Fibroblast of mammary gland (primary cell): ENCODE measurements around the gene SLC10A3.

ENCODE experiments used
- DNase-seq: peaks from one replicate; pipeline ENCODE4 v3.0.0-alpha.2; 2010; ENCODE audit warnings: low read depth
- H3K4me3 ChIP-seq: 2 replicates; pipeline ENCODE4 v1.5.1; 2011; ENCODE audit warnings: low read depth, mild to moderate bottlenecking, low read length, moderate library complexity; ENCODE audit not compliant: control insufficient read depth
- TF ChIP-seq, protein P1 (sequence below): conservative IDR thresholded peaks from 2 replicates; pipeline ENCODE4 v1.5.1; 2011; ENCODE audit warnings: low read depth, low read length, inconsistent platforms; ENCODE audit not compliant: control insufficient read depth, insufficient read depth

Gene SLC10A3

DNA sequence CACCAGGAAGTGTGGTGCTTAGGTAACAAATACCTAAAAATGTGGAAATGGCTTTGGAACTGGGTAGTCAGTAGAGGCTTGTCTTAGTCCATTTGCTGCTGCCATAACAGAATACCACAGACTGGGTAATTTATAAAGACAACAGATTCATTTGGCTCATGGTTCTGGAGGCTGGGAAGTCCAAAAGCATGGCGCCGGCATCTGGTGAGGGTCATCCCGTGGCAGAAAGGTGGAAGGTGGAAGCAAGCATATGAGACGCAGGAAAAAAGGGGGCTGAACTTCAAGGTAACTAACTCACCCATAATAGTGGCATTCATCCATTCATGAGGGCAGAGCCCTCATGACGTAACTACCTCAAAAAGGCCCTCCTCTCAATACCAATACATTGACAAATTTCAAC, 19.0 kb upstream of the SLC10A3 start:
- TF ChIP-seq, protein P1, sequence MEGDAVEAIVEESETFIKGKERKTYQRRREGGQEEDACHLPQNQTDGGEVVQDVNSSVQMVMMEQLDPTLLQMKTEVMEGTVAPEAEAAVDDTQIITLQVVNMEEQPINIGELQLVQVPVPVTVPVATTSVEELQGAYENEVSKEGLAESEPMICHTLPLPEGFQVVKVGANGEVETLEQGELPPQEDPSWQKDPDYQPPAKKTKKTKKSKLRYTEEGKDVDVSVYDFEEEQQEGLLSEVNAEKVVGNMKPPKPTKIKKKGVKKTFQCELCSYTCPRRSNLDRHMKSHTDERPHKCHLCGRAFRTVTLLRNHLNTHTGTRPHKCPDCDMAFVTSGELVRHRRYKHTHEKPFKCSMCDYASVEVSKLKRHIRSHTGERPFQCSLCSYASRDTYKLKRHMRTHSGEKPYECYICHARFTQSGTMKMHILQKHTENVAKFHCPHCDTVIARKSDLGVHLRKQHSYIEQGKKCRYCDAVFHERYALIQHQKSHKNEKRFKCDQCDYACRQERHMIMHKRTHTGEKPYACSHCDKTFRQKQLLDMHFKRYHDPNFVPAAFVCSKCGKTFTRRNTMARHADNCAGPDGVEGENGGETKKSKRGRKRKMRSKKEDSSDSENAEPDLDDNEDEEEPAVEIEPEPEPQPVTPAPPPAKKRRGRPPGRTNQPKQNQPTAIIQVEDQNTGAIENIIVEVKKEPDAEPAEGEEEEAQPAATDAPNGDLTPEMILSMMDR = no peak
- DNase-seq = no peak
- no peak overlapping the region for H3K4me3 ChIP-seq

DNA sequence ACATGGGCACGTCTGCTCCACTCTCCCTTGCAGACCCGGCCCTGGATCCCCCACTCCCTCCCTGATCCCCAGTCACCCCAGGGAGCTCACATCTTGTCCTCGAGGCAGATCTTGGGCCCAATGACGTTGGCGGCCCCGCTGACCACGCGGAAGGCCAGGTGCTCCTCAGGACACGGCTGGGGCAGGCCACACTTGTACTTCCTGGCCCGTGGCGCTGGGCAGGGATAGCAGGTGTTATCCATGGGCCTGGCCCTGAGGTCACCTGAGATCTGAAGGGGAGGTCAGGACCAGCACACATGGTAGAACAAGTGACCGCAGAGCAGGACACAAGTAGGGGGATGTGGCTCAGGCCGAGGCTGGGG, 17.9 kb upstream of the SLC10A3 start:
- H3K4me3 ChIP-seq = no peak overlapping the region
- DNase-seq = no peak
- TF ChIP-seq, protein P1 = no peak

DNA sequence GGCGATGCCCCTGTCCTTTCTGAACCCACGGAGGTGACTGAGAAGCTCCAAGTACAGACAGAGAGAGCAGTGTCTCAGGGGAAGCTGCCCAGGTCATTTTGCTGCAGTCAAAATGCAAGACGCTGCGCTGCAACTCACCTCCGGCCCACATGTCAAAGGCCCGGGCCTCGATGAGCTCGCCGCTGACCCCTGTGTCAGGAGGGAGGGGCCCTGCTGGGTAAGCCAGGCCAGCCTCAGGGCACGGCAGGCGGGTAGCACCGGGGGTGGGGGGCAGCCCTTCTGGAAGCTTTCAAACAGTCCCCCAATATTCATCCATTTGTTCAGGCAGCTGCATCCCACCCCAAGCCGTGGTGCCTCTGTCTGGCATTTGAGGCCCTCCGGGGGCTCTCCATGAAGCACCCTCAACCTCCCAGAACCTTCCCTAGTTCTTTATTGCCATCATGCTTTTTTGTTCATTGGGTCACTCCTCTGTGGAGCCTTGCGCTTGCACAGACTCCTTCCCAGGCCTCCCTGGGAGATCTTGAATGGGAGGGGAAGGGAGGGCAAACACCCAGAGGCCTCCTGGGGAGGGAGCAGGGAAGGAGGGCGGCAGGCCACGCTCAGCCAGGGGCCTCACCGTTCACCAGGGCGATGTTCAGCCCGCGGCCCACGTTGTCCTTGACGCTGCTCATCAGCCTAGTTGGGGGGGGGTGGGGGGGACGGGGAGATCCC, 17.4 kb upstream of the SLC10A3 start:
- no peak for DNase-seq
- TF ChIP-seq, protein P1 = no peak
- no peak overlapping the region for H3K4me3 ChIP-seq

DNA sequence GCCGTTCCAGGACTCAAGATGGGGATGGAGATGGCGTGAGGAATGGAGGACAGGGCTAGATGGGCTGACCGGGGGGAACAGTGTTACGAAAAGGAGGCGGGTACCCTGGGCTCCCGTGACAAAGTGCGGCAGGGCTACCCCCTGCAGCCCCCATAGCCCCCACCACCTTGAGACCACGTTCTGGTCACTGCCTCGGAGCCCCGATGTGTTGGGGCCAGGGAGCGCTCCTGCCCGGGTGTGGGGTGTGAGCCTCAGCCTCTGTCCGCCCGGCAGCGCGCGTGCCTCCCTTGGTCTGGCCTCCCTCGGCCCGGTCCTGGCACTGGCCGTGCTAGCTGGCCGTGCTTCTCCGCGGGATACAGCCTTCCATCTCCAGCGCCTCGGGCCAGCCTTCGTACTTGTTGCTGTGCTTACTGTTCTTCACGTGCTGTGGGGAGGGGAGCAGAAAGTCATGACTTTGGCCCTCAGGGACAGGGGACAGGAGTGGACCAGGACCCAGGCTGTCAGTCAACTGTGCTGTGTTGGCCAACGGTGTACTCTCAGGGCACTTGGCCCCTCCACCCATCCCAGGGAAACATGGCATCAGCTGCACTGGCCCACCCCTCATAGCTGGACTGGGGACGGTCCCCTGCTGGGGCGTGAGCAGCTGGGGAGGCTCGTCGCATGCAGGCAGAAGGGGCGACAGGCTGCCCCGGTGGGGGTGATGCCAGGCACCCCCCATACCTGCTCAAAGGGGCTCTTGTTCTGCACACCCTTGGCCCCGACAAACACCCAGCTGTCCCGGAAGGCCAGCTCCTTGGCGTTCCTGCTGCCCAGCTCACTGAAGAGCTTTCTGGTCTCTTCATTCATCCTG, 16.3 kb upstream of the SLC10A3 start:
- TF ChIP-seq, protein P1 = no peak
- no peak overlapping the region for H3K4me3 ChIP-seq
- DNase-seq = no peak

DNA sequence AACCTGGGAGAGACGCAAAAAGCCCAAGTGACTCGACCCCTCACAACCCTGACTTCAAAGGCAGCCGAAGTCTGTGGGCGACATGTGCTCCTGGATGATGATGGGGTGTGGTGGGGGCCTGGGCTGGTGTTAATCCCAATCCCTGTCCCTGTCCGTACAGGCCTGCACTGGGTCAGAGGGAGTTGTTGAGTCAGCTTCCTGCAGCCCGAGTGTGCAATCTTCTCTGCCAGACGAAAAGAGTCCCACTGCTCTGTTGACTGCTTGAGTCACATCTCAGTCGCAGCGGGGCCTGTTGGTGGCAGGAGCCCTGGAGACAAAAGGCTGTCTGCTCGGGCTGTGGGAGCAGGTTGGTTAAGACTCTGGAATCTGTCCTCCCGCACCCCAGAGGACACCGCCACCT, 15.3 kb upstream of the SLC10A3 start:
- TF ChIP-seq, protein P1 = no peak
- H3K4me3 ChIP-seq = no peak overlapping the region
- peak; percentile 68 for DNase-seq

DNA sequence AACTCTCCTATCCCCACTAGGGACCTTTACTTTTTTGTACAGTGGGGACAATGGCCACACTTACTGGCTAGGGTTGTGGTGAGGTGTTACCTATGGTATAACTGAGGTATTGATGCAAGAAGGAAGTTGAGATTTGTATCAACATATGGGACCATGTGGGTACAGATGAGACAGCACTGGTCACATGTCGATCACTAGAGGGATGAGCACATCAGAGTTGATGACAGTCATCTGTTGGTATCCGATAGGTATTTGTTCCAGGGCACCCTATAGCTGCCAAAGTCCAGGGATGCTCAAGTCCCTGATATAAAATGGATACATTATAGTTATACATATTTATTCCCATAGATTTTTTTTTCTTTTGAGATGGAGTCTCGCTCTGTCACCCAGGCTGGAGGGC, 12.6 kb upstream of the SLC10A3 start:
- DNase-seq = no peak
- no peak overlapping the region for H3K4me3 ChIP-seq
- TF ChIP-seq, protein P1 = no peak
